GM13976 (cell line): ENCODE measurements around the gene TFEB.

ENCODE experiments used
- DNase-seq: peaks from one replicate; pipeline ENCODE4 v3.0.0; 2012; ENCODE audit warnings: low spot score
- CTCF ChIP-seq: IDR thresholded peaks from 2 replicates; pipeline ENCODE4 v1.5.1; 2012; ENCODE audit warnings: borderline replicate concordance, mild to moderate bottlenecking; ENCODE audit not compliant: insufficient read depth; ENCODE audit errors: extremely low read depth, missing control alignments, control extremely low read depth
- in situ Hi-C: fragments of 300-500 bp; cut with MboI; formaldehyde crosslinking; loops from one replicate; pipeline ENCODE4 v1.12.0; 2022; ENCODE audit warnings: low sequenced_read_pairs, mixed read lengths, inconsistent platforms; ENCODE audit not compliant: unreplicated experiment

TFEB gene

DNA sequence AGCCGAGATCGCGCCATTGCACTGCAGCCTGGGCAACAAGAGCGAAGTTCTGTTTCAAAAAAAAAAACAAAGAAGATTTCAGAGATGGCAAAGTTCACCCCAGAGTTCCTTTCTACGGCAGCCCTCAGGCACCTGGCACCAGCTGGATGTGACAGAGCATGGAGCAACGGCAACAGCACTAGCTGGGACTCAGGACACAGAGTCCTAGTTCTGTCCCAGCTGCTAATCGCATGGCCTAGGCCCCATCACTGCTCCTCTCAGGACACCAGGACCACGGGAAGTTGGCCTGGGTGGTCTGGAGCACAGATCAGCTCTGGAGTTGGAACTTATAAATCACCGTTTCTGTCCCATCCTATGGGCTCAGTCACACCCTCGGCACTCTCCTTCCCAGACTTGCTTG is 10.7 kb upstream of the TFEB start:
- in situ Hi-C loops: no loop called here
- TF ChIP-seq CTCF: no peak
- DNase-seq: no peak

GRCh38 chr6:41744236-41744787 is 8.9 kb upstream of the TFEB start:
- in situ Hi-C loops: no loop called here

DNA sequence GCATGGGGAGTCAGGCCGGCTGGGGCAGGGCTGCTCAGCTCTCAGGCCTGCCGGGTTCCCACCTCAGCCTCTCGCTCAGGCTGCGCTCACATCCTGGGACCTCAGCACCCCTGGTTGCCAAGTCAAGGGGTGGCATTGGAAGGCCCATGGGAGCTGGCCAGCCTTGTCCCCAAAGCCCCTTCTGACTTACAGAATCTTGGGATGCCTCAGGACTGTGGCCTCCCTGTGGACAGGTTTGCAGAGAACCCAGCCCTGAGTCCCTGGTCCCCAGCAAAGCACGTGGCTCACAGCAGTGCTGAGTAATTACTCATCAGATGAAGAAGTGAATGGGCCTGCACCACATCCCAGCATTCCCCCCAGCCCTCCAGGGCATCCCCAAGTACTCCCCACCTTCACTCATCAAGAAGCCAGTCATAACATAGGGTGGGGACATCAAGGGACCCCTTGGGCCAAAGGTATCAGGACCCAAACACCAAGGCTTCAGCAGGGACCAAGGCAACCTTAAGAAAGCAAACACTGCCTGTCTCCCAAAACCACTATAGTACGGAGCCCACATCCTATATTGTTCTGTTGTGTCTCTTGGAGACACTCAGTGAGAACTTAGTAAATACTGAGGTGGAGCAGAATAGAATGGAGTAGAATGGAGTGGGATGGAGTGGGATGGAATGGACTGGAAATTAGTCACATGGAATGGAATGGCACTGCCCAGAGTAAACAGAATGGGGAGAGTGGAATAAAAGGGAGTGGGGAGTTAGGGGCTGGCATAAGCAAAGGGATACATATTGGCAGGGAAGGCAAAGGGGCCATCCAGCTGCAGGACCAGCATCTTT is 8.2 kb upstream of the TFEB start:
- no peak for TF ChIP-seq CTCF
- DNase-seq: no peak
- in situ Hi-C loops: no loop called here

More at GRCh38 chr6:41744236-41744787, 8.9 kb upstream of the TFEB start:
- DNase-seq: no peak
- TF ChIP-seq CTCF: no peak

DNA sequence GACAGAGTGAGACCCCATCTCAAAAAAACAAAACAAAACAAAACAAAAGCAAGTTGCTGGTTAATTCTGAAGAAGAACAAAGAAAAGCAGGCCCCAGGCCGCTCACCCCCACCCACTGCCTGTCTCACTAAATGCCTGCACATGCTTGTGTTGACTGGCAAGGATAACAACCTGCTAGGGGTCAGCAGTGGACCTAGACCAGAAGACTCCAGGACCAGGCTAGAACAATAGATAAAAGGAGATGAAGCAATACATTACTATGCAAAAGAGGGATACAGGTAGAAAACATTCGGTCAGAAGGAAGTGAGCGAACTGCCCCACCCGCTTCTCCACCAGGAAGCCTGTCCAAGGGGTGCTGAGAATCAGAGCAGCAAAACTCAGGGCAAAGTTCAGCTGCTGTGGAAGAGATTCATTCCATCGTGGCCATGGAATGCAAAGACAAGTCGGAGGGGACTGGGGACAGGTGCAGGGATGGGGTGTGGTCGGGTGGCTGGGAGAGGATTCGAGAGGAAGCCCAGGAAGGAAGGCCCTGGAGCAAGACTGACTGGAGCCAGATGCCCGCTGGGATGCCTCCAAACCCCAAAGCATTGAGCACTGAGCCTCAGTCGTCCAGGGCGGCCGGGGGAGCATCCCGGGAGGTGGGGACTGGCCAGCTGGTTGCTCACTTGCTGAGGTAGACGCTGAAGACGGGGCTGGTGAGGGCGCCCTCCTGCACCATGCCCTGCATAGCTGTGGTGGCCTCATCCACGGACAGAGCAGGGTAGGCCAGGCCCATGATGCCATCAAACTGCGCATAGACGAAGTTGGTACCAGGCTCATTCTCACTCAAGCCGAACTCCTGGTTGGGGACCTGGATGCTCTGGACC is 6.5 kb upstream of the TFEB start:
- no peak for DNase-seq
- in situ Hi-C loops: no loop called here
- no peak for TF ChIP-seq CTCF

DNA sequence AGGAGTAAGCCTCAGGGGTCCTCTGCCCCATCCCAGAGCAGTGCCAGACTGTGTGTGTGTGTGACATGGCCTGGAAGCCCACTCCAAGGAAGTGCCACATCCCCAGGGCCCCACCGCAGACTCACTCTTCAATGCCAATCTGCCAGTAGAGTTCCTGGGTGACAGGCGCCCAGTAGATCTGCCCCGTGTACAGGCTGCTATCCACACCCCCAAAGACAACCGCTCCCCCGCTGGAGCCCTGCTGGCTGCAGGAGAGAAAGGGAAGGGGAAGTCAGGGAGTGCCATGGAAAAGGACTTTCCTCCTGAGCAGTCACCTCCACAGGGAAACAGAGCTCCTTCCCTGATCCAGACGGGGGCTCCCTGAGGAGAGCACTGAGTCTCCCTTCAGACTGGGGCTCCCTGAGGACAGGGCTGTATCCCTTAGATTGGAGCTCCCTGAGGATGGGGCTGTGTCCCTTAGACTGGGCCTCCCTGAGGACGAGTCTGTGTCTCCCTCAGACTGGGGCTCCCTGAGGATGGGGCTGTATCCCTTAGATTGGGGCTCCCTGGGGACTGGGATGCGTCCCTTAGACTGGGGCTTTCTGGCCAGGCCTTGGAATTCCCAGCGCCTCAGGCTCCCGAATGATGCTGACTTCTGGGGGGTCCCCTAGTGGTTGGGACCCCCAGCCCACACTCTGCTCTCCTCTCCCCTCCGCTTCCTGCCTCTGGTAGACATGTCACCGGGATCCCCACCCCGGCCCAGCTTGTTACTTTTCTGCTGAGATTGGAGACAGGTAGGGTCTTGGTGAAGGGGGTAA is 5.2 kb upstream of the TFEB start:
- no peak for DNase-seq
- TF ChIP-seq CTCF: no peak
- in situ Hi-C loops: no loop called here

GRCh38 chr6:41739041-41739440 is 3.6 kb upstream of the TFEB start:
- no peak for TF ChIP-seq CTCF
- in situ Hi-C loops: no loop called here

More at GRCh38 chr6:41739041-41739440, 3.6 kb upstream of the TFEB start:
- DNase-seq: no peak
